ENCODE data around the gene CSH1. TPM values are rescaled to one million over a fixed set of nuclear protein-coding genes. Genes with fewer than 3 reads are reported as not detected.

Gene CSH1
- total RNA-seq, 1 donor from 2014 or later = 8.9 TPM

- Histone ChIP-seq H3K36me3 (ENCODE audit: insufficient read depth, low read length) (no peaks in the 10 kb centered on the region), H3K79me2 (ENCODE audit: insufficient read depth, low read length) (no peaks in the 10 kb centered on the region), H2AFZ (ENCODE audit: low read depth, low read length) (no peak overlapping the region), H3K4me3 (ENCODE audit: insufficient read depth, low read depth, low read length) (no peak overlapping the region), H3K4me2 (ENCODE audit: low read length) (no peak overlapping the region), H3K4me1 (ENCODE audit: insufficient read depth, low read length) (no peaks in the 10 kb centered on the region), H4K20me1 (ENCODE audit: insufficient read depth, low read length) (no peaks in the 10 kb centered on the region), H3K9ac (ENCODE audit: low read length) (no peak overlapping the region), H3K9me3 (ENCODE audit: insufficient read depth, low read depth, low read length) (no peaks in the 10 kb centered on the region), H3K27me3 (ENCODE audit: insufficient read depth, low read length) (peaks cover 5% of the 10 kb centered on the region), H3K27ac (ENCODE audit: low read depth, low read length) (no peak overlapping the region)
- no peak overlapping the region for H3K27ac Mint-ChIP-seq (ENCODE audit: unreplicated experiment)
- H3K36me3 Mint-ChIP-seq (ENCODE audit: low read depth, unreplicated experiment) = no peaks in the 10 kb centered on the region
- peaks cover 21% of the 10 kb centered on the region for H3K27me3 Mint-ChIP-seq (ENCODE audit: low read depth, unreplicated experiment)
- no peaks in the 10 kb centered on the region for H3K4me1 Mint-ChIP-seq (ENCODE audit: low read depth, unreplicated experiment)
- H3K9me3 Mint-ChIP-seq (ENCODE audit: unreplicated experiment) = no peaks in the 10 kb centered on the region
- no peak overlapping the region for H3K4me3 Mint-ChIP-seq (ENCODE audit: unreplicated experiment)
- no peak for DNase-seq (ENCODE audit: low read depth)
- no peak for FAIRE-seq
- TF ChIP-seq EZH2 (IDR thresholded peaks at IDR 0.05; ENCODE audit: insufficient read depth, low read length) (no peak), CTCF (IDR thresholded peaks at IDR 0.05; ENCODE audit: insufficient read depth, low read depth, low read length) (no peak)
These were observed 38.1 kb upstream of the CSH1 start for GRCh38 chr17:63934183-63935112.

- no peaks in the 10 kb centered on the region for H3K9me3 Mint-ChIP-seq (ENCODE audit: unreplicated experiment)
- Histone ChIP-seq H4K20me1 (ENCODE audit: insufficient read depth, low read length) (no peaks in the 10 kb centered on the region), H3K9ac (ENCODE audit: low read length) (no peak overlapping the region), H3K79me2 (ENCODE audit: insufficient read depth, low read length) (no peaks in the 10 kb centered on the region), H3K9me3 (ENCODE audit: insufficient read depth, low read depth, low read length) (no peaks in the 10 kb centered on the region), H3K27me3 (ENCODE audit: insufficient read depth, low read length) (peaks cover 5% of the 10 kb centered on the region), H2AFZ (ENCODE audit: low read depth, low read length) (no peak overlapping the region), H3K4me3 (ENCODE audit: insufficient read depth, low read depth, low read length) (no peak overlapping the region), H3K36me3 (ENCODE audit: insufficient read depth, low read length) (no peaks in the 10 kb centered on the region), H3K4me2 (ENCODE audit: low read length) (no peak overlapping the region), H3K27ac (ENCODE audit: low read depth, low read length) (no peak overlapping the region), H3K4me1 (ENCODE audit: insufficient read depth, low read length) (no peaks in the 10 kb centered on the region)
- H3K27me3 Mint-ChIP-seq (ENCODE audit: low read depth, unreplicated experiment) = peaks cover 17% of the 10 kb centered on the region
- TF ChIP-seq EZH2 (IDR thresholded peaks at IDR 0.05; ENCODE audit: insufficient read depth, low read length) = no peak
- H3K4me3 Mint-ChIP-seq (ENCODE audit: unreplicated experiment) = no peak overlapping the region
- FAIRE-seq = no peak
- H3K27ac Mint-ChIP-seq (ENCODE audit: unreplicated experiment) = no peak overlapping the region
- H3K4me1 Mint-ChIP-seq (ENCODE audit: low read depth, unreplicated experiment) = no peaks in the 10 kb centered on the region
- no peak for DNase-seq (ENCODE audit: low read depth)
- H3K36me3 Mint-ChIP-seq (ENCODE audit: low read depth, unreplicated experiment) = no peaks in the 10 kb centered on the region
These were observed 37.2 kb upstream of the CSH1 start for GRCh38 chr17:63933598-63933997.

- no peak for DNase-seq (ENCODE audit: low read depth)
- FAIRE-seq = no peak
- no peak overlapping the region for H3K4me3 Mint-ChIP-seq (ENCODE audit: unreplicated experiment)
These were observed 36.3 kb upstream of the CSH1 start for GRCh38 chr17:63932721-63933120.

More at GRCh38 chr17:63932721-63933120, 36.3 kb upstream of the CSH1 start:
- Mint-ChIP-seq H3K36me3 (ENCODE audit: low read depth, unreplicated experiment) (no peaks in the 10 kb centered on the region), H3K9me3 (ENCODE audit: unreplicated experiment) (no peaks in the 10 kb centered on the region), H3K27me3 (ENCODE audit: low read depth, unreplicated experiment) (peaks cover 17% of the 10 kb centered on the region), H3K27ac (ENCODE audit: unreplicated experiment) (no peak overlapping the region), H3K4me1 (ENCODE audit: low read depth, unreplicated experiment) (no peaks in the 10 kb centered on the region)
- Histone ChIP-seq H3K79me2 (ENCODE audit: insufficient read depth, low read length) (no peaks in the 10 kb centered on the region), H3K4me2 (ENCODE audit: low read length) (no peak overlapping the region), H3K27ac (ENCODE audit: low read depth, low read length) (no peak overlapping the region), H3K27me3 (ENCODE audit: insufficient read depth, low read length) (peaks cover 5% of the 10 kb centered on the region), H3K36me3 (ENCODE audit: insufficient read depth, low read length) (no peaks in the 10 kb centered on the region), H3K9me3 (ENCODE audit: insufficient read depth, low read depth, low read length) (no peaks in the 10 kb centered on the region), H3K4me3 (ENCODE audit: insufficient read depth, low read depth, low read length) (no peak overlapping the region), H2AFZ (ENCODE audit: low read depth, low read length) (no peak overlapping the region), H3K9ac (ENCODE audit: low read length) (no peak overlapping the region), H3K4me1 (ENCODE audit: insufficient read depth, low read length) (no peaks in the 10 kb centered on the region), H4K20me1 (ENCODE audit: insufficient read depth, low read length) (no peaks in the 10 kb centered on the region)
- no peak for TF ChIP-seq EZH2 (IDR thresholded peaks at IDR 0.05; ENCODE audit: insufficient read depth, low read length)
- no peak for TF ChIP-seq CTCF (IDR thresholded peaks at IDR 0.05; ENCODE audit: insufficient read depth, low read depth, low read length)

All from astrocyte (in vitro differentiated cells and primary cell).